IMR-90 (cell line): ENCODE measurements around the gene HNRNPH2. TPM values are rescaled to one million over a fixed set of nuclear protein-coding genes. Genes with fewer than 3 reads are reported as not detected.

Experiments
- ATAC-seq: fragments of 200-7000 bp; cut with Tn5 transposase; 2 replicates; pipeline ENCODE4 v1.9.1; 2020; ENCODE audit warnings: low read depth, mild to moderate bottlenecking, moderate library complexity
- BruUV-seq: library from RNA; stranded (reverse); fragments of 400-500 nt; replicated peaks from 2 replicates; lab custom pipeline; 2021; lab: Mats Ljungman, UMichigan
- CTCF ChIA-PET: fragments of 300-600 bp; formaldehyde crosslinking; extraction: SDS; loops from one replicate; lab custom pipeline; 2021; ENCODE audit warnings: antibody characterized with exemption; lab: Yijun Ruan, JAX
- POLR2A ChIA-PET: fragments of 300-600 bp; sonication (Branson Sonifier 250); formaldehyde crosslinking; loops from one replicate; lab custom pipeline; 2022; ENCODE audit warnings: antibody characterized with exemption; ENCODE audit not compliant: unreplicated experiment; lab: Charles Lee
- DNase-seq: peaks from one replicate; pipeline ENCODE4 v3.0.0; 2013
- H2AFZ ChIP-seq: replicated peaks from 2 replicates; pipeline ENCODE3; 2013; ENCODE audit warnings: low read length, mild to moderate bottlenecking; ENCODE audit not compliant: poor library complexity
- H2AK5ac ChIP-seq: 2 replicates; pipeline ENCODE4 v1.6.1; 2013; ENCODE audit warnings: low read depth, low read length, inconsistent platforms
- H2AK9ac ChIP-seq: replicated peaks from 2 replicates; pipeline ENCODE3; 2013; ENCODE audit warnings: mild to moderate bottlenecking, low read depth, low read length, moderate library complexity; ENCODE audit not compliant: poor library complexity
- H2BK120ac ChIP-seq: 2 replicates; pipeline ENCODE4 v1.6.1; 2013; ENCODE audit warnings: low read depth, low read length, inconsistent platforms
- H2BK15ac ChIP-seq: 3 replicates; pipeline ENCODE4 v1.6.1; 2013; ENCODE audit warnings: low read depth, low read length, inconsistent platforms
- H2BK20ac ChIP-seq: 2 replicates; pipeline ENCODE4 v1.6.1; 2013; ENCODE audit warnings: low read depth, mild to moderate bottlenecking, inconsistent platforms, low read length, moderate library complexity
- H2BK5ac ChIP-seq: 2 replicates; pipeline ENCODE4 v1.6.1; 2013; ENCODE audit warnings: mild to moderate bottlenecking, low read depth, low read length, inconsistent platforms; ENCODE audit not compliant: poor library complexity, severe bottlenecking
- H3K14ac ChIP-seq: replicated peaks from 2 replicates; pipeline ENCODE4 v1.6.1; 2013; ENCODE audit warnings: low read depth, low read length, inconsistent platforms
- H3K18ac ChIP-seq: 2 replicates; pipeline ENCODE4 v1.6.1; 2013; ENCODE audit warnings: low read depth, low read length, control low read depth
- H3K23ac ChIP-seq: 2 replicates; pipeline ENCODE4 v1.6.1; 2013; ENCODE audit warnings: low read depth, low read length, inconsistent platforms
- H3K27ac ChIP-seq: 2 replicates; pipeline ENCODE4 v1.5.1; 2013; ENCODE audit warnings: mild to moderate bottlenecking, control low read depth, low read length; ENCODE audit not compliant: insufficient read depth
- H3K27me3 ChIP-seq: 2 replicates; pipeline ENCODE4 v1.6.1; 2013; ENCODE audit warnings: low read length; ENCODE audit not compliant: control insufficient read depth, insufficient read depth
- H3K36me3 ChIP-seq: 2 replicates; pipeline ENCODE4 v1.6.1; 2013; ENCODE audit warnings: low read length, mixed read lengths; ENCODE audit not compliant: control insufficient read depth, insufficient read depth
- H3K4ac ChIP-seq: 2 replicates; pipeline ENCODE4 v1.6.1; 2013; ENCODE audit warnings: low read depth, low read length, inconsistent platforms
- H3K4me1 ChIP-seq: 2 replicates; pipeline ENCODE4 v1.6.1; 2013; ENCODE audit warnings: low read length, mixed read lengths; ENCODE audit not compliant: control insufficient read depth, insufficient read depth
- H3K4me2 ChIP-seq: 2 replicates; pipeline ENCODE4 v1.6.1; 2013; ENCODE audit warnings: low read depth, mild to moderate bottlenecking, control low read depth, low read length, moderate library complexity
- H3K4me3 ChIP-seq: 2 replicates; pipeline ENCODE4 v1.5.1; 2013; ENCODE audit warnings: low read depth, mild to moderate bottlenecking, control low read depth, low read length, moderate library complexity; ENCODE audit not compliant: insufficient read depth
- H3K56ac ChIP-seq: 2 replicates; pipeline ENCODE4 v1.6.1; 2013; ENCODE audit warnings: low read length, inconsistent platforms; ENCODE audit not compliant: insufficient read depth; ENCODE audit errors: extremely low read depth
- H3K79me1 ChIP-seq, 2 experiments: 2 replicates each; pipeline ENCODE4 v1.6.1; 2013; ENCODE audit warnings: low read length in 2 of 2, inconsistent platforms in 1 of 2, low read depth in 1 of 2
- H3K9ac ChIP-seq: 2 replicates; pipeline ENCODE4 v1.6.1; 2013; ENCODE audit warnings: low read depth, low read length, control low read depth
- H3K9me1 ChIP-seq: 2 replicates; pipeline ENCODE4 v1.6.1; 2013; ENCODE audit warnings: low read length, inconsistent platforms; ENCODE audit not compliant: insufficient read depth
- H3K9me3 ChIP-seq: 2 replicates; pipeline ENCODE4 v1.6.1; 2013; ENCODE audit warnings: low read length; ENCODE audit not compliant: control insufficient read depth, insufficient read depth
- H4K20me1 ChIP-seq: 2 replicates; pipeline ENCODE4 v1.6.1; 2013; ENCODE audit warnings: low read length, inconsistent platforms; ENCODE audit not compliant: insufficient read depth
- H4K5ac ChIP-seq: 2 replicates; pipeline ENCODE4 v1.6.1; 2013; ENCODE audit warnings: mild to moderate bottlenecking, low read depth, low read length, control low read depth
- H4K8ac ChIP-seq, 2 experiments: 2 replicates each; pipeline ENCODE4 v1.6.1; 2013; ENCODE audit warnings: low read depth in 2 of 2, low read length in 2 of 2, control low read depth in 1 of 2, inconsistent platforms in 1 of 2
- H4K91ac ChIP-seq: 2 replicates; pipeline ENCODE4 v1.6.1; 2013; ENCODE audit warnings: low read depth, low read length, inconsistent platforms; ENCODE audit not compliant: insufficient read depth
- BHLHE40 ChIP-seq: fragments of 150-350 bp; IDR thresholded peaks from 2 replicates; pipeline ENCODE4 v1.6.1; 2016; ENCODE audit warnings: mild to moderate bottlenecking, low read depth, low read length
- CEBPB ChIP-seq: IDR thresholded peaks from 2 replicates; pipeline ENCODE4 v1.6.1; 2012; ENCODE audit warnings: low read depth, low read length, improper control_type of control experiment
- CHD1 ChIP-seq: IDR thresholded peaks from 2 replicates; pipeline ENCODE4 v1.6.1; 2012; ENCODE audit warnings: low read depth, low read length, improper control_type of control experiment
- FOS ChIP-seq: fragments of 150-350 bp; IDR thresholded peaks from 2 replicates; pipeline ENCODE4 v1.6.1; 2016; ENCODE audit warnings: low read depth, low read length
- MAFK ChIP-seq: IDR thresholded peaks from 2 replicates; pipeline ENCODE4 v1.6.1; 2012; ENCODE audit warnings: low read depth, low read length, improper control_type of control experiment
- MAZ ChIP-seq: IDR thresholded peaks from 2 replicates; pipeline ENCODE4 v1.6.1; 2012; ENCODE audit warnings: low read depth, mild to moderate bottlenecking, low read length, improper control_type of control experiment, moderate library complexity, borderline replicate concordance
- MXI1 ChIP-seq: IDR thresholded peaks from 2 replicates; pipeline ENCODE4 v1.6.1; 2012; ENCODE audit warnings: low read depth, mild to moderate bottlenecking, low read length, moderate library complexity, borderline replicate concordance
- NFE2L2 ChIP-seq: fragments of 150-350 bp; IDR thresholded peaks from 2 replicates; pipeline ENCODE4 v1.6.1; 2016; ENCODE audit warnings: low read depth, mild to moderate bottlenecking, low read length
- POLR2A ChIP-seq: IDR thresholded peaks from 2 replicates; pipeline ENCODE4 v1.6.1; 2012; ENCODE audit warnings: mild to moderate bottlenecking, low read depth, low read length
- RAD21 ChIP-seq: IDR thresholded peaks from 2 replicates; pipeline ENCODE4 v1.6.1; 2012; ENCODE audit warnings: low read length, improper control_type of control experiment
- RCOR1 ChIP-seq: IDR thresholded peaks from 2 replicates; pipeline ENCODE4 v1.6.1; 2012; ENCODE audit warnings: mild to moderate bottlenecking, low read length, improper control_type of control experiment; ENCODE audit not compliant: insufficient replicate concordance
- RFX5 ChIP-seq: IDR thresholded peaks from 2 replicates; pipeline ENCODE4 v1.8.0; 2012; ENCODE audit warnings: low read depth, mild to moderate bottlenecking, low read length, moderate library complexity
- SMC3 ChIP-seq: fragments of 150-350 bp; IDR thresholded peaks from 2 replicates; pipeline ENCODE4 v1.6.1; 2016; ENCODE audit warnings: low read depth, mild to moderate bottlenecking, antibody characterized with exemption, low read length, moderate library complexity
- WGBS, 2 experiments: methylation state at CpG; one replicate each; pipeline versions ENCODE4 v1.1.5 to v1.1.7; 2013; ENCODE audit warnings: missing lambda C conversion rate in 2 of 2; ENCODE audit not compliant: insufficient read length in 1 of 2; ENCODE audit errors: extremely low coverage in 2 of 2; 5-methylcytosine and 5-hydroxymethylcytosine counted together
- dilution Hi-C: fragments of 300-500 bp; cut with HindIII; formaldehyde crosslinking; loops from one replicate; pipeline ENCODE4 v1.14.3; 2018; ENCODE audit warnings: low sequenced_read_pairs; ENCODE audit not compliant: unreplicated experiment
- in situ Hi-C: fragments of 300-500 bp; cut with MboI; formaldehyde crosslinking; loops from 3 replicates; pipeline ENCODE4 v1.14.3; 2019; ENCODE audit warnings: low sequenced_read_pairs, inconsistent platforms, mixed read lengths
- intact Hi-C: fragments of 100-400 bp; cut with micrococcal nuclease; formaldehyde crosslinking; loops from 2 replicates; pipeline ENCODE4 v1.10.0; 2022
- polyA plus RNA-seq, 3 experiments: library from polyadenylated mRNA; depleted of rRNA; stranded (reverse); fragments of >200 nt; gene quantifications; 2 replicates each; pipeline ENCODE4 v1.2.3, GENCODE V29; 2012; ENCODE audit warnings: low replicate concordance in 1 of 3
- total RNA-seq: library from RNA; depleted of rRNA; stranded (reverse); fragments of >200 nt; gene quantifications from 2 replicates; pipeline ENCODE4 v1.2.3, GENCODE V29; 2012
- TF ChIP-seq, protein P1 (sequence below): fragments of 150-350 bp; IDR thresholded peaks from 2 replicates; pipeline ENCODE4 v1.6.1; 2016; ENCODE audit warnings: low read depth, mild to moderate bottlenecking, low read length, moderate library complexity, borderline replicate concordance
- TF ChIP-seq, protein P2 (sequence below): conservative IDR thresholded peaks from 2 replicates; pipeline ENCODE4 v1.5.1; 2012; ENCODE audit warnings: mild to moderate bottlenecking, low read depth, low read length, improper control_type of control experiment

Gene HNRNPH2
- total and polyA plus RNA-seq, 2 of the 4 experiments (the other 2 are of a cell fraction): 42.8 to 54.3 TPM

DNA sequence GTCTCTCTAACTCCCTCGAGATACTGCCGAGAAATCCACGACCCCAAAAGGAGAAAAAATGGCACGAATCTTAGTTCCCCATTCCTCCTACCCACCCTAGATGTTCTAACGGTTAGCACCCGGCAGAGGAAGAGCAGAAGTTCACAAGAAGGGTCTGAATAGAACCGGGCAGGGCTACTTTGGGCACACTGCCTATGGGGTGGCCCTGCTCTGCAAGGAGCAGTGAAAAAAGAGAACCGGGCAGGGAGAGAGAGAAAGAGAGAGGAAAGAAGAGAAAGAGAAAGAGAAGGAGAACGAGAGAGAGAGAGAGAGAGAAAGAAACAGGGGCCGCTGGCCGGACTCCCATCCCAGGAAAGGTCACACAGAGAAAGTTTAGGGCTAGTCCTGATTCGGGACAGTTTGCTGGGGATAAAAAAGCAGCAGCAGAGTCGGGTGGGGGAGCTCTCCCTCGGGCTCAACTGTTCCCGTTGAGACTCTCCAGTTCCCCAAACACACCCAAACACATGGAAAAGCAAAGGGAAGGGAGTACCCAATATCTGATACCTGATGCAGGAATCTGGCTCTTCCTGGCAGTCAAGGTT is 765 bp upstream of the HNRNPH2 start:
- H4K8ac ChIP-seq: peak overlapping the region in 1 of 2 experiments; percentile 6; a peak in 1 of 4 replicates
- in situ Hi-C loops: no loop called here
- intact Hi-C loops: no loop called here
- peaks cover 0 to 5% of the 10 kb centered on the region in 2 experiments; a peak in 1 of 4 replicates for H3K79me1 ChIP-seq
- dilution Hi-C loops: no loop called here
- H4K91ac ChIP-seq: peak overlapping the region; percentile 13; the same call in 1 of the 2 replicates
- WGBS, 2 experiments: no CpG with 5 or more reads among the region's 15 CpGs
- H2AFZ ChIP-seq: peak overlapping the region; percentile 93
- peak overlapping the region; percentile 63 for H3K27ac ChIP-seq
- peak overlapping the region; percentile 85 for H3K4me3 ChIP-seq
- ChIA-PET CTCF (no interaction called here), POLR2A (interaction anchor here (0.6 kb wide), 1 partner anchor 10 kb away, joined by 4 read pairs; no protein-coding TSS in a partner anchor)
- H3K9ac ChIP-seq: peak overlapping the region; percentile 66
- H3K4ac ChIP-seq: peak overlapping the region; percentile 13; the same call in 1 of the 2 replicates
- no peak overlapping the region for H2BK20ac ChIP-seq
- ATAC-seq (peak; percentile 13; the same call in 1 of the 2 replicates), DNase-seq (no peak)
- no peak overlapping the region for H2AK5ac ChIP-seq
- H3K18ac ChIP-seq: no peak overlapping the region
- H3K4me2 ChIP-seq: peak overlapping the region; percentile 56
- no peaks in the 10 kb centered on the region for H3K9me3 ChIP-seq
- H2BK15ac ChIP-seq: no peak overlapping the region
- H2BK5ac ChIP-seq: peak overlapping the region; percentile 44
- H3K23ac ChIP-seq: peak overlapping the region; percentile 68
- H3K9me1 ChIP-seq: no peaks in the 10 kb centered on the region
- H2BK120ac ChIP-seq: 0 out of 2 replicates have a peak overlapping the region, but pooled peaks have one; percentile 37
- TSS peak; percentile 89 for BruUV-seq
- H3K4me1 ChIP-seq: no peaks in the 10 kb centered on the region
- peak overlapping the region; percentile 48 for H2AK9ac ChIP-seq
- peaks cover 4% of the 10 kb centered on the region for H3K36me3 ChIP-seq
- TF ChIP-seq, protein P1, sequence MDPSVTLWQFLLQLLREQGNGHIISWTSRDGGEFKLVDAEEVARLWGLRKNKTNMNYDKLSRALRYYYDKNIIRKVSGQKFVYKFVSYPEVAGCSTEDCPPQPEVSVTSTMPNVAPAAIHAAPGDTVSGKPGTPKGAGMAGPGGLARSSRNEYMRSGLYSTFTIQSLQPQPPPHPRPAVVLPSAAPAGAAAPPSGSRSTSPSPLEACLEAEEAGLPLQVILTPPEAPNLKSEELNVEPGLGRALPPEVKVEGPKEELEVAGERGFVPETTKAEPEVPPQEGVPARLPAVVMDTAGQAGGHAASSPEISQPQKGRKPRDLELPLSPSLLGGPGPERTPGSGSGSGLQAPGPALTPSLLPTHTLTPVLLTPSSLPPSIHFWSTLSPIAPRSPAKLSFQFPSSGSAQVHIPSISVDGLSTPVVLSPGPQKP: no peak
- TF ChIP-seq MAZ (no peak), POLR2A (no peak), SMC3 (no peak), RCOR1 (no peak), RFX5 (no peak), FOS (no peak), CHD1 (no peak), CEBPB (no peak), RAD21 (no peak), BHLHE40 (no peak), NFE2L2 (no peak), MAFK (no peak), MXI1 (no peak)
- TF ChIP-seq, protein P2, sequence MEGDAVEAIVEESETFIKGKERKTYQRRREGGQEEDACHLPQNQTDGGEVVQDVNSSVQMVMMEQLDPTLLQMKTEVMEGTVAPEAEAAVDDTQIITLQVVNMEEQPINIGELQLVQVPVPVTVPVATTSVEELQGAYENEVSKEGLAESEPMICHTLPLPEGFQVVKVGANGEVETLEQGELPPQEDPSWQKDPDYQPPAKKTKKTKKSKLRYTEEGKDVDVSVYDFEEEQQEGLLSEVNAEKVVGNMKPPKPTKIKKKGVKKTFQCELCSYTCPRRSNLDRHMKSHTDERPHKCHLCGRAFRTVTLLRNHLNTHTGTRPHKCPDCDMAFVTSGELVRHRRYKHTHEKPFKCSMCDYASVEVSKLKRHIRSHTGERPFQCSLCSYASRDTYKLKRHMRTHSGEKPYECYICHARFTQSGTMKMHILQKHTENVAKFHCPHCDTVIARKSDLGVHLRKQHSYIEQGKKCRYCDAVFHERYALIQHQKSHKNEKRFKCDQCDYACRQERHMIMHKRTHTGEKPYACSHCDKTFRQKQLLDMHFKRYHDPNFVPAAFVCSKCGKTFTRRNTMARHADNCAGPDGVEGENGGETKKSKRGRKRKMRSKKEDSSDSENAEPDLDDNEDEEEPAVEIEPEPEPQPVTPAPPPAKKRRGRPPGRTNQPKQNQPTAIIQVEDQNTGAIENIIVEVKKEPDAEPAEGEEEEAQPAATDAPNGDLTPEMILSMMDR: no peak
- H3K56ac ChIP-seq: peak overlapping the region; percentile 65
- peak overlapping the region; percentile 0; the same call in 1 of the 2 replicates for H4K5ac ChIP-seq
- H4K20me1 ChIP-seq: peaks cover 6% of the 10 kb centered on the region; the same call in 1 of the 2 replicates
- H3K14ac ChIP-seq: 0 out of 2 replicates have a peak overlapping the region, but pooled peaks have one; percentile 11
- H3K27me3 ChIP-seq: no peaks in the 10 kb centered on the region
